Psoas muscle (tissue), 8 donors: Measurements from ENCODE around the gene CCDC92. TPM values are rescaled to one million over a fixed set of nuclear protein-coding genes. Genes with fewer than 3 reads are reported as not detected.

Experiments used
- ATAC-seq, 4 donors: fragments of 200-7000 bp; cut with Tn5 transposase; one replicate each; pipeline ENCODE4 v1.9.1; 2020; ENCODE audit warnings: moderate library complexity in 3 of 4, mild to moderate bottlenecking in 2 of 4
- DNase-seq, 2 donors: peaks; one replicate each; pipeline ENCODE4 v3.0.0-alpha.2; 2020
- H3K27ac ChIP-seq: fragments of 200-600 bp; one replicate; pipeline ENCODE4 v1.8.0; 2022
- H3K27me3 ChIP-seq, 3 donors: fragments of 200-600 bp in 1 of 3; one replicate each; pipeline versions ENCODE4 v1.6.1 to v1.8.0; 2013 to 2022; ENCODE audit warnings: low read length in 2 of 3, mild to moderate bottlenecking in 2 of 3, moderate library complexity in 1 of 3; ENCODE audit not compliant: insufficient read depth in 3 of 3
- H3K36me3 ChIP-seq, 2 donors: fragments of 200-600 bp in 1 of 2; one replicate each; pipeline versions ENCODE4 v1.6.1 to v1.8.0; 2013 to 2022; ENCODE audit warnings: low read depth in 1 of 2, mild to moderate bottlenecking in 1 of 2, moderate library complexity in 1 of 2; ENCODE audit not compliant: insufficient read depth in 1 of 2
- H3K4me1 ChIP-seq: fragments of 200-600 bp; one replicate; pipeline ENCODE4 v1.8.0; 2022
- H3K4me3 ChIP-seq: fragments of 200-600 bp; one replicate; pipeline ENCODE4 v1.8.0; 2022; ENCODE audit warnings: mild to moderate bottlenecking
- H3K9me3 ChIP-seq: fragments of 200-600 bp; one replicate; pipeline ENCODE4 v1.8.0; 2022
- WGBS, 3 donors: extraction: QIAGEN DNeasy Blood & Tissue Kit; methylation state at CpG; one replicate each; pipeline versions ENCODE4 v1.1.6 to v1.1.7; 2013; 5-methylcytosine and 5-hydroxymethylcytosine counted together
- intact Hi-C, 2 donors: fragments of 100-400 bp; cut with DNase I; formaldehyde crosslinking; loops; one replicate each; pipeline versions ENCODE4 v1.11.0 to v1.14.2; 2022
- long read RNA-seq, 2 donors: library from polyadenylated mRNA; unstranded; transcript quantifications; one replicate each; pipeline ENCODE4 v2.0.0, GENCODE V29; 2021
- polyA plus RNA-seq, 3 donors: library from polyadenylated mRNA; stranded (reverse); fragments of 200-250 nt; gene quantifications; one replicate each; pipeline ENCODE4 v1.2.3, GENCODE V29; 2013
- total RNA-seq, 4 donors: library from RNA; stranded (reverse); fragmentation: NEBNext Ultra II Directional in 2 of 4; extraction: Animal tissue kit (Norgen Biotek cat#: 25700) in 2 of 4; gene quantifications; one replicate each; pipeline versions ENCODE4 v1.2.1 to v1.2.4, GENCODE V29; 2021 to 2023
- TF ChIP-seq, protein P1 (sequence below): fragments of 200-600 bp; IDR thresholded peaks from one replicate; pipeline ENCODE4 v1.8.0; 2022; ENCODE audit warnings: antibody characterized with exemption
- donor health status: healthy with polysubstance abuse.
- donor health status: DM: no; HTN: no; CAD: no; lungs with moderate emphysema.
- donor health status: Bipolar disorder and iron deficiency.
- donor health status: healthy.
- donor health status: DM: yes; HTN: yes; CAD: no.
- donor health status: DM: no; HTN: no; CAD: no.
- donor health status: DM: no; HTN: no; CAD: no.
- donor health status: DM: yes; HTN: yes; CAD: no.

Gene CCDC92, protein sequence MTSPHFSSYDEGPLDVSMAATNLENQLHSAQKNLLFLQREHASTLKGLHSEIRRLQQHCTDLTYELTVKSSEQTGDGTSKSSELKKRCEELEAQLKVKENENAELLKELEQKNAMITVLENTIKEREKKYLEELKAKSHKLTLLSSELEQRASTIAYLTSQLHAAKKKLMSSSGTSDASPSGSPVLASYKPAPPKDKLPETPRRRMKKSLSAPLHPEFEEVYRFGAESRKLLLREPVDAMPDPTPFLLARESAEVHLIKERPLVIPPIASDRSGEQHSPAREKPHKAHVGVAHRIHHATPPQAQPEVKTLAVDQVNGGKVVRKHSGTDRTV
- total RNA-seq (10 to 100 TPM; 27.9 to 41.9 (median 36.7) TPM), polyA plus RNA-seq (10 to 100 TPM; 37.9 to 83.2 (median 43.5) TPM)
- long read RNA-seq, donor 1, full-length matches to known transcripts: 15 of 31 reads
- long read RNA-seq, donor 1, partial matches to known transcripts: 0 of 31 reads
- long read RNA-seq, donor 1, other reads (novel, unspliced or antisense): 16 of 31 reads
- long read RNA-seq, donor 2, full-length matches to known transcripts: 60 of 115 reads
- long read RNA-seq, donor 2, partial matches to known transcripts: 0 of 115 reads
- long read RNA-seq, donor 2, other reads (novel, unspliced or antisense): 55 of 115 reads

DNA sequence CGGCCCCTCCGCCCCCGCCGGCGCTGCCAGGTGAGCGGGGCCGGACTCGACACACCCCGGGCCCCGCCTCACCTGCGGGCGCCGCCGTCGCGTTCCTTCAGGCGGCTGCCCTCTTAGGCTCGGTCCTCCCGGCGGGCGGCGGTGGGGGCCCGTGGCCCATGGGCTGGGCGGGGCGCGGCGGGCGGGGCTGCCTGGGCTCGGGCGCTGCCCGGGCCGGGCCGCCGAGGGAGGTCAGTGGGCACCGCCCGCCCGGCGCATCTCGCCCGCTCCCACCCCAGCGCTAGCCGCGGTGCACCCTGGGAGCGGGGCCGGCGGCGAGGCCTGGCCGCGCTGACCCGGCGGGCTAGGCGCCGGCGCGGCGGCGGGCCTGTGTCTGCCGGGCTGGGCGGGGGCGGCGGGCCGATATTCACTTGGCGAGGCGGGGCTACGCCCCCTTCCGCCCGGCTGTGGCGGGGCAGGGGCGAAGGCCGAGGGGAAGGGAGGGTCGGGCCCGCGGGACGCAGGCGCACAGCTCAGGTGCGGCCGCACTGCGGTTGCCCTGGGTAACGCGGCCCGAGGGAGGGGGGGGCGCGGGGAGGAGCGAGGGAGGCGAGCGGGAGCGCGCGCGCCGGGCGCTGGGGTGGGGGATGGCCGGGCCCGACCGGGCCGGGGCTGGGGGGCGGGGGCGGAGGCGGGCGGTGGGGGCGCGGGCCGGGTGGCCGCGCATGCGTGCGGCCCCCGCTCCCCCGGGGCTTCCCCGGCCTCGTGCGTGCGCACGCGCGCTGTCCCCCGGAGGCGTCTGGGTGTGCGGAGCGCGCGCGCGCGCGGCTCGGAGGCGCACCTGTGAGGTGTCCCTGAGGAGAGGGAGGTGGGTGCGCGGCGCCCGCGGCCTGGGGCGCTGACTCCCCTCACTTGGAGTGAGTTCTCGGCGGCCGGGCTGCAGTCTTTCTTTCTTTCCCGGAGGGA, at the start of gene CCDC92, which contains the start of gene ZNF664:
Gene CCDC92, minus strand, starts transcription at position 375 of the 945 bp plus-strand sequence. CDS start 28,526 bp downstream, outside the sequence.
Gene ZNF664, plus strand, starts transcription at position 759 of the 945 bp plus-strand sequence. CDS start 38,930 bp downstream, outside the sequence.
- ATAC-seq (peak; percentile 91 to 96 (median 94)), DNase-seq (peak; percentile 93 to 96)
- intact Hi-C loops: no loop called here
- peaks cover 22% of the 10 kb centered on the region for H3K4me1 ChIP-seq
- H3K36me3 ChIP-seq: peaks cover 5 to 33% of the 10 kb centered on the region in 2 donors
- WGBS, 3 donors: 0% methylated on average over 51 to 126 of the region's 138 CpGs
- no peaks in the 10 kb centered on the region for H3K9me3 ChIP-seq
- peak within 1 kb of the TSS; percentile 97 for H3K4me3 ChIP-seq
- TF ChIP-seq, protein P1, sequence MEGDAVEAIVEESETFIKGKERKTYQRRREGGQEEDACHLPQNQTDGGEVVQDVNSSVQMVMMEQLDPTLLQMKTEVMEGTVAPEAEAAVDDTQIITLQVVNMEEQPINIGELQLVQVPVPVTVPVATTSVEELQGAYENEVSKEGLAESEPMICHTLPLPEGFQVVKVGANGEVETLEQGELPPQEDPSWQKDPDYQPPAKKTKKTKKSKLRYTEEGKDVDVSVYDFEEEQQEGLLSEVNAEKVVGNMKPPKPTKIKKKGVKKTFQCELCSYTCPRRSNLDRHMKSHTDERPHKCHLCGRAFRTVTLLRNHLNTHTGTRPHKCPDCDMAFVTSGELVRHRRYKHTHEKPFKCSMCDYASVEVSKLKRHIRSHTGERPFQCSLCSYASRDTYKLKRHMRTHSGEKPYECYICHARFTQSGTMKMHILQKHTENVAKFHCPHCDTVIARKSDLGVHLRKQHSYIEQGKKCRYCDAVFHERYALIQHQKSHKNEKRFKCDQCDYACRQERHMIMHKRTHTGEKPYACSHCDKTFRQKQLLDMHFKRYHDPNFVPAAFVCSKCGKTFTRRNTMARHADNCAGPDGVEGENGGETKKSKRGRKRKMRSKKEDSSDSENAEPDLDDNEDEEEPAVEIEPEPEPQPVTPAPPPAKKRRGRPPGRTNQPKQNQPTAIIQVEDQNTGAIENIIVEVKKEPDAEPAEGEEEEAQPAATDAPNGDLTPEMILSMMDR: no peak
- H3K27ac ChIP-seq: peak within 1 kb of the TSS; percentile 86
- no peaks in the 10 kb centered on the region for H3K27me3 ChIP-seq

DNA sequence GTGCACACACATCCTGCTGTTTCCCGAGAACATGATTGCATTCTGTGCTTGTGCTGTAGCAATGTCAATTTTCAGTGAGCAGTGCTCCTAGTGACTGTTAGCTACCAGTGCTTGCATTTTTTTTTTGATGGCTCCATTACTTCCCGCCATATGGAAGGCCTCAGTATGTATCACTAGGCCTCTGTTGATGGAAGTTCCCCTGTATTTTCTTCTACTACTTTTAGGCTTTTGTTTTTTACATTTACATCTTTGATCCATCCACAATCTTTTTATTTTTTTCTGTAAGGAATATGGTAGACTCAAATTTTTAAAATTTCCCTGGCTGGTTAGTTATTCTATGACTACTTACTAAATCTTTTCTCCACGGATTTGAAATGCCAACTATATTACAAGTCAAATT, 49.5 kb upstream of the CCDC92 start:
- DNase-seq: no peak
- H3K4me1 ChIP-seq: peaks cover 11% of the 10 kb centered on the region
- WGBS, 3 donors: 86 to 89% (median 87%) methylated on average over 3 of the region's 3 CpGs
- H3K9me3 ChIP-seq: no peaks in the 10 kb centered on the region
- H3K27me3 ChIP-seq: no peaks in the 10 kb centered on the region
- no peak for ATAC-seq
- intact Hi-C loops: no loop called here
- TF ChIP-seq, protein P1: no peak
- no peak overlapping the region for H3K27ac ChIP-seq
- no peak overlapping the region for H3K4me3 ChIP-seq
- H3K36me3 ChIP-seq: no peaks in the 10 kb centered on the region

DNA sequence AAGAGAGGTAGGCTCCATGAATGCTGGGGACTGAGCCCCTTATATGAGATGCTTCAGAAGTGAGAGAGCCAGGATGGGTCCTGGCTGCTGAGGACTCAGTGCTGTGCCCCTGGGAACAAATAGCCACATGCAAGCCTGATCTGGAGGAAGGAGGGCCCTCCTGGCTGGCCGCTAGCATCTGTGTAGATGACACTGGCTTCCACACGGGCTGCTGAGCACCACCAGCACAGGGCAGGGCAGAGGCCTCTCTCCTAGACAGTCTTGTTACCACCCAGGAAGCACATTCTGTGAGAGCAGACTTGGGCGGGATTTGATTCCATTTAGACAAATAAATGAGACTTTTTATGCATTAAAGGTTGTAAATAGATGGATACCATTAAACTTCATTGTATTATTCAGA, 48.4 kb upstream of the CCDC92 start:
- DNase-seq (no peak), ATAC-seq (peak in 3 of 4 donors; percentile 17 to 34 (median 19))
- no peaks in the 10 kb centered on the region for H3K27me3 ChIP-seq
- H3K4me1 ChIP-seq: peaks cover 2% of the 10 kb centered on the region
- no peaks in the 10 kb centered on the region for H3K9me3 ChIP-seq
- intact Hi-C loops: no loop called here
- 70 to 84% (median 79%) methylated on average over 3 of the region's 3 CpGs for WGBS, 3 donors
- TF ChIP-seq, protein P1: no peak
- H3K27ac ChIP-seq: no peak overlapping the region
- H3K4me3 ChIP-seq: no peak overlapping the region
- H3K36me3 ChIP-seq: no peaks in the 10 kb centered on the region

DNA sequence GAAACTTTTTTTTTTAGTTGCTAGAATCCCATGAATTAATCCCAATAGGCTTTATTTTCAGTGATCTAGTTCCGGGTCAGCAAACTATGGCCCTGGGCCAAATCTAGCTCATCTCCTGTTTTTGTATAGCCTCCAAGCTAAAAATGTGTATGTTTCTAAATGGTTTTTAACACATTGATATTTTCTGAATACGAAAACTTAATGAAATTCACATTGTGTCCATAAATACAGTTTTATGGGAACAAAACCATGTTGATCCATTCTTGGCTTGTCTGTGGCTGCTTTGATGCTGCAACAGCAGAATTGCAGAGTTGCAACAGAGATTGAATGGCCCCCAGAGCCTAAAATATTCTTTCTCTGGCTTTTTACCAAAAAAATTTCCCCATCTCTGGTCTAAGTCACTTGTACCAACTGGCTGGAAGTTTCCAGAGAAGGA, 47.9 kb upstream of the CCDC92 start:
- Histone ChIP-seq H3K4me3 (no peak overlapping the region), H3K27me3 (no peaks in the 10 kb centered on the region), H3K9me3 (no peaks in the 10 kb centered on the region), H3K27ac (no peak overlapping the region), H3K36me3 (no peaks in the 10 kb centered on the region), H3K4me1 (no peaks in the 10 kb centered on the region)
- intact Hi-C loops: no loop called here
- WGBS, 3 donors: 67 to 68% (median 68%) methylated on average over 2 of the region's 2 CpGs
- TF ChIP-seq, protein P1: no peak
- ATAC-seq: peak in 2 of 4 donors; percentile 34 to 63
- DNase-seq: no peak
